Neural cell (in vitro differentiated cells): ENCODE data around the gene AK3. TPM values are rescaled to one million over a fixed set of nuclear protein-coding genes. Genes with fewer than 3 reads are reported as not detected.

Experiments
- H2AFZ ChIP-seq: fragments of 200-600, 300-800 bp; sonication (generic), shearing (Covaris generic); 2 replicates; pipeline ENCODE4 v1.6.0; 2014; ENCODE audit warnings: low read depth, mild to moderate bottlenecking, antibody characterized with exemption, low read length, moderate library complexity
- H3F3A ChIP-seq: fragments of 200-600 bp; shearing (Covaris generic); 2 replicates; pipeline ENCODE4 v1.6.1; 2016; ENCODE audit warnings: mild to moderate bottlenecking, moderate library complexity, mixed read lengths, antibody characterized with exemption, low read length; ENCODE audit not compliant: insufficient read depth, poor library complexity, severe bottlenecking
- H3K27ac ChIP-seq: fragments of 200-600, 300-800 bp; sonication (generic), shearing (Covaris generic); 2 replicates; pipeline ENCODE4 v1.5.1; 2014; ENCODE audit warnings: mild to moderate bottlenecking, low read length, moderate library complexity
- H3K27me3 ChIP-seq: fragments of 300-800, 200-600 bp; sonication (generic), shearing (Covaris generic); 2 replicates; pipeline ENCODE4 v1.6.0; 2014; ENCODE audit warnings: mild to moderate bottlenecking, low read depth, low read length, moderate library complexity; ENCODE audit not compliant: insufficient read depth
- H3K36me3 ChIP-seq: fragments of 300-800, 200-600 bp; sonication (generic), shearing (Covaris generic); 2 replicates; pipeline ENCODE4 v1.5.1; 2014; ENCODE audit warnings: mild to moderate bottlenecking, antibody characterized with exemption, low read length, moderate library complexity; ENCODE audit not compliant: insufficient read depth
- H3K4me2 ChIP-seq: fragments of 300-800, 200-600 bp; sonication (generic), shearing (Covaris generic); 2 replicates; pipeline ENCODE4 v1.6.0; 2014; ENCODE audit warnings: mild to moderate bottlenecking, low read length
- H3K4me3 ChIP-seq: fragments of 300-800, 200-600 bp; sonication (generic), shearing (Covaris generic); 2 replicates; pipeline ENCODE4 v1.5.1; 2014; ENCODE audit warnings: mild to moderate bottlenecking, low read length, moderate library complexity
- H3K79me2 ChIP-seq: fragments of 200-600 bp; shearing (Covaris generic); replicated peaks from 2 replicates; pipeline ENCODE4 v1.6.0; 2014; ENCODE audit warnings: mild to moderate bottlenecking, low read length, moderate library complexity; ENCODE audit not compliant: insufficient read depth
- H3K9ac ChIP-seq: fragments of 300-800, 200-600 bp; sonication (generic), shearing (Covaris generic); 2 replicates; pipeline ENCODE4 v1.6.1; 2016; ENCODE audit warnings: mild to moderate bottlenecking, low read length, mixed read lengths
- H3K9me2 ChIP-seq: fragments of 200-600 bp; shearing (Covaris generic); 2 replicates; pipeline ENCODE4 v1.6.1; 2016; ENCODE audit warnings: mild to moderate bottlenecking, low read length, mixed read lengths; ENCODE audit not compliant: insufficient read depth
- H3K9me3 ChIP-seq: fragments of 200-600, 300-800 bp; sonication (generic), shearing (Covaris generic); 2 replicates; pipeline ENCODE4 v1.6.1; 2016; ENCODE audit warnings: mild to moderate bottlenecking, mixed run types, low read length, moderate library complexity, mixed read lengths
- H4K20me1 ChIP-seq: fragments of 200-600 bp; shearing (Covaris generic); 2 replicates; pipeline ENCODE4 v1.6.1; 2016; ENCODE audit warnings: mild to moderate bottlenecking, mixed run types; ENCODE audit not compliant: insufficient read depth
- CTCF ChIP-seq: fragments of 450-650 bp; IDR thresholded peaks from 2 replicates; pipeline ENCODE4 v1.5.1; 2014; ENCODE audit warnings: antibody characterized with exemption, mild to moderate bottlenecking, moderate library complexity; ENCODE audit not compliant: poor library complexity, severe bottlenecking
- EP300 ChIP-seq: fragments of 450-650 bp; conservative IDR thresholded peaks from 2 replicates; pipeline ENCODE4 v1.6.1; 2014; ENCODE audit warnings: antibody characterized with exemption, mild to moderate bottlenecking, moderate library complexity; ENCODE audit not compliant: poor library complexity, severe bottlenecking
- EZH2 ChIP-seq: fragments of 200-600, 300-800 bp; shearing (Covaris generic), sonication (generic); IDR thresholded peaks from 2 replicates; pipeline ENCODE4 v1.6.1; 2014; ENCODE audit warnings: antibody characterized with exemption, low read length, borderline replicate concordance, mild to moderate bottlenecking; ENCODE audit not compliant: insufficient read depth, poor library complexity, severe bottlenecking
- MXI1 ChIP-seq: fragments of 450-650 bp; conservative IDR thresholded peaks from 2 replicates; pipeline ENCODE4 v1.6.1; 2014; ENCODE audit warnings: antibody characterized with exemption, mild to moderate bottlenecking; ENCODE audit not compliant: poor library complexity, severe bottlenecking
- POLR2AphosphoS5 ChIP-seq: IDR thresholded peaks from 2 replicates; pipeline ENCODE4 v1.6.1; 2012
- RAD21 ChIP-seq: fragments of 450-650 bp; conservative IDR thresholded peaks from 2 replicates; pipeline ENCODE4 v1.6.1; 2014; ENCODE audit warnings: antibody characterized with exemption, mild to moderate bottlenecking, moderate library complexity
- REST ChIP-seq: IDR thresholded peaks from 2 replicates; pipeline ENCODE4 v1.6.1; 2012; ENCODE audit warnings: borderline replicate concordance
- SMC3 ChIP-seq: fragments of 450-650 bp; conservative IDR thresholded peaks from 2 replicates; pipeline ENCODE4 v1.6.1; 2014; ENCODE audit warnings: antibody characterized with exemption, mild to moderate bottlenecking, moderate library complexity; ENCODE audit not compliant: poor library complexity
- TAF1 ChIP-seq: IDR thresholded peaks from 2 replicates; pipeline ENCODE4 v1.6.1; 2012; ENCODE audit warnings: low read depth
- polyA plus RNA-seq: library from polyadenylated mRNA; depleted of rRNA; stranded (reverse); fragments of >200 nt; gene quantifications from 2 replicates; pipeline ENCODE4 v1.2.3, GENCODE V29; 2014

AK3 gene
- polyA plus RNA-seq, 1 donor from 2014 or later: 73.7 TPM

GRCh38 chr9:4663956-4664355, 77.0 kb downstream of the AK3 start:
- TF ChIP-seq TAF1: no peak
- no peak for TF ChIP-seq MXI1
- no peak for TF ChIP-seq RAD21
- no peak for TF ChIP-seq REST
- no peak for TF ChIP-seq SMC3
- no peak for TF ChIP-seq CTCF
- TF ChIP-seq POLR2AphosphoS5: no peak
- TF ChIP-seq EP300: no peak
- no peak for TF ChIP-seq EZH2
- H3K4me3 ChIP-seq: peak overlapping the region; percentile 98
- H3K9ac ChIP-seq: no peak overlapping the region

GRCh38 chr9:4662989-4663792, 77.8 kb downstream of the AK3 start:
- H4K20me1 ChIP-seq: no peaks in the 10 kb centered on the region
- H2AFZ ChIP-seq: peak overlapping the region; percentile 78
- H3K27ac ChIP-seq: peak overlapping the region; percentile 42

More at GRCh38 chr9:4663956-4664355, 77.0 kb downstream of the AK3 start:
- no peaks in the 10 kb centered on the region for H3K27me3 ChIP-seq
- H3K79me2 ChIP-seq: no peaks in the 10 kb centered on the region
- no peaks in the 10 kb centered on the region for H3K9me3 ChIP-seq
- no peaks in the 10 kb centered on the region for H3F3A ChIP-seq
- H3K9me2 ChIP-seq: no peaks in the 10 kb centered on the region
- no peak overlapping the region for H2AFZ ChIP-seq
- no peaks in the 10 kb centered on the region for H4K20me1 ChIP-seq
- no peaks in the 10 kb centered on the region for H3K36me3 ChIP-seq
- H3K4me2 ChIP-seq: peak overlapping the region; percentile 94
- H3K27ac ChIP-seq: no peak overlapping the region

More at GRCh38 chr9:4662989-4663792, 77.8 kb downstream of the AK3 start:
- H3K9me2 ChIP-seq: no peaks in the 10 kb centered on the region
- TF ChIP-seq POLR2AphosphoS5: no peak
- no peak for TF ChIP-seq TAF1
- no peak for TF ChIP-seq CTCF
- TF ChIP-seq EZH2: no peak
- no peak for TF ChIP-seq EP300
- TF ChIP-seq REST: no peak
- no peak for TF ChIP-seq RAD21
- no peak for TF ChIP-seq MXI1
- TF ChIP-seq SMC3: no peak
- H3K9ac ChIP-seq: peak overlapping the region; percentile 84
- peak overlapping the region; percentile 98 for H3K4me3 ChIP-seq
- no peaks in the 10 kb centered on the region for H3K9me3 ChIP-seq
- no peaks in the 10 kb centered on the region for H3K79me2 ChIP-seq
- no peaks in the 10 kb centered on the region for H3K27me3 ChIP-seq
- peak overlapping the region; percentile 94 for H3K4me2 ChIP-seq
- no peaks in the 10 kb centered on the region for H3K36me3 ChIP-seq
- no peaks in the 10 kb centered on the region for H3F3A ChIP-seq
